SK-N-MC (cell line): ENCODE measurements around the gene HNRNPC.

Experiments
- EZH2 ChIP-seq: fragments of 200-600 bp; sonication (generic); IDR thresholded peaks from one replicate; pipeline ENCODE4 v1.6.1; 2017; ENCODE audit warnings: antibody characterized with exemption
- FOXP2 ChIP-seq: optimal IDR thresholded peaks from 2 replicates; pipeline ENCODE3; 2011; ENCODE audit warnings: mild to moderate bottlenecking, moderate library complexity; ENCODE audit not compliant: insufficient read depth; ENCODE audit errors: extremely low read length, control extremely low read depth
- POLR2AphosphoS5 ChIP-seq: IDR thresholded peaks from 2 replicates; pipeline ENCODE4 v1.6.1; 2012; ENCODE audit warnings: mild to moderate bottlenecking, low read depth, low read length, borderline replicate concordance

DNA sequence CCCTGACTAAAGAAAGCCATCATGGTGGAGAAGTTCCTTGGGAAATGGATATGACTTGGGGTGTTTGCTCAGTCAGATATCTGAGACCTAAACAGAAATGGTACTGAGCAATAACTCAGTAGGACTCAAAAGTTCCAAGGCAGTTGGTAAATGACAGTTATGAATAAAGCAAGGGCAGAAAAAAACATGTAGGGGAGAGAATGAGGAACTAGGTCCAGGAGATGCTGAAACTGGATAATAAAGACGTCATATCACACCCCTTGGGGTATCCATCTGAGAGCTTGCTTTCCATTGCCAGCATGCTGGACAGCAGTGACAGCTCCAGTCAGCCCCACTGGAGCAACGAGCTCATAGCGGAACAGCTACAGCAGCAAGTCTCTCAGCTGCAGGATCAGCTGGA lies 48.2 kb upstream of the HNRNPC start:
- TF ChIP-seq POLR2AphosphoS5, result no peak
- no peak for TF ChIP-seq EZH2
- TF ChIP-seq FOXP2, result no peak
